Measurements from ENCODE around the gene TMEM178B.

Gene TMEM178B

GRCh38 chr7:141119187-141119586 lies 45.3 kb downstream of the TMEM178B start:
- no peak overlapping the region for H3K4me3 ChIP-seq (ENCODE audit: low read depth, low read length)
- TF ChIP-seq CTCF (IDR thresholded peaks at IDR 0.05; ENCODE audit: low read depth, low read length, missing control alignments) = no peak
- DNase-seq (ENCODE audit: low read depth) = no peak
- in situ Hi-C loops (cut with HindIII; ENCODE audit: low sequenced_read_pairs) = no loop called here

- DNase-seq (ENCODE audit: low read depth) = no peak
- H3K4me3 ChIP-seq (ENCODE audit: low read depth, low read length) = no peak overlapping the region
- no peak for TF ChIP-seq CTCF (IDR thresholded peaks at IDR 0.05; ENCODE audit: low read depth, low read length, missing control alignments)
- in situ Hi-C loops (cut with HindIII; ENCODE audit: low sequenced_read_pairs) = no loop called here
These were observed 48.9 kb downstream of the TMEM178B start for GRCh38 chr7:141122736-141123135.

- no peak for DNase-seq (ENCODE audit: low read depth)
- H3K4me3 ChIP-seq (ENCODE audit: low read depth, low read length) = no peak overlapping the region
- in situ Hi-C loops (cut with HindIII; ENCODE audit: low sequenced_read_pairs) = no loop called here
- no peak for TF ChIP-seq CTCF (IDR thresholded peaks at IDR 0.05; ENCODE audit: low read depth, low read length, missing control alignments)
These were observed 49.7 kb downstream of the TMEM178B start for GRCh38 chr7:141123522-141123921.

GRCh38 chr7:141126107-141126506 lies 52.2 kb downstream of the TMEM178B start:
- TF ChIP-seq CTCF (IDR thresholded peaks at IDR 0.05; ENCODE audit: low read depth, low read length, missing control alignments) = no peak

GRCh38 chr7:141128506-141128905 lies 54.6 kb downstream of the TMEM178B start:
- H3K4me3 ChIP-seq (ENCODE audit: low read depth, low read length) = no peak overlapping the region
- no peak for TF ChIP-seq CTCF (IDR thresholded peaks at IDR 0.05; ENCODE audit: low read depth, low read length, missing control alignments)
- in situ Hi-C loops (cut with HindIII; ENCODE audit: low sequenced_read_pairs) = no loop called here
- no peak for DNase-seq (ENCODE audit: low read depth)

More at GRCh38 chr7:141126107-141126506, 52.2 kb downstream of the TMEM178B start:
- DNase-seq (ENCODE audit: low read depth) = no peak
- no peak overlapping the region for H3K4me3 ChIP-seq (ENCODE audit: low read depth, low read length)
- in situ Hi-C loops (cut with HindIII; ENCODE audit: low sequenced_read_pairs) = no loop called here

GRCh38 chr7:141128931-141129330 lies 55.1 kb downstream of the TMEM178B start:
- no peak for DNase-seq (ENCODE audit: low read depth)
- H3K4me3 ChIP-seq (ENCODE audit: low read depth, low read length) = no peak overlapping the region
- in situ Hi-C loops (cut with HindIII; ENCODE audit: low sequenced_read_pairs) = no loop called here
- TF ChIP-seq CTCF (IDR thresholded peaks at IDR 0.05; ENCODE audit: low read depth, low read length, missing control alignments) = no peak

- no peak for DNase-seq (ENCODE audit: low read depth)
- no peak for TF ChIP-seq CTCF (IDR thresholded peaks at IDR 0.05; ENCODE audit: low read depth, low read length, missing control alignments)
- H3K4me3 ChIP-seq (ENCODE audit: low read depth, low read length) = no peak overlapping the region
- in situ Hi-C loops (cut with HindIII; ENCODE audit: low sequenced_read_pairs) = no loop called here
These were observed 58.8 kb downstream of the TMEM178B start for GRCh38 chr7:141132671-141133070.
